H9 (cell line): Measurements from ENCODE around the gene JMJD1C. TPM values are rescaled to one million over a fixed set of nuclear protein-coding genes. Genes with fewer than 3 reads are reported as not detected.
A peak's percentile ranks its signal among the peaks of the same experiment; 100 is the strongest.

Experiments used
- DNase-seq: peaks from one replicate; pipeline ENCODE4 v3.0.0-alpha.2; 2017
- H2AFZ ChIP-seq: one replicate; pipeline ENCODE4 v1.6.1; 2013; ENCODE audit warnings: mild to moderate bottlenecking, low read length, control low read depth, moderate library complexity
- H2AK5ac ChIP-seq: 2 replicates; pipeline ENCODE4 v1.6.1; 2013; ENCODE audit warnings: low read length, control low read depth, mixed read lengths; ENCODE audit not compliant: insufficient read length
- H2BK120ac ChIP-seq: one replicate; pipeline ENCODE4 v1.6.1; 2013; ENCODE audit warnings: low read depth, mild to moderate bottlenecking, low read length, control low read depth, inconsistent platforms; ENCODE audit not compliant: poor library complexity, severe bottlenecking
- H2BK12ac ChIP-seq: 2 replicates; pipeline ENCODE4 v1.6.1; 2013; ENCODE audit warnings: low read length, control low read depth, mixed read lengths, low read depth; ENCODE audit not compliant: insufficient read length
- H2BK15ac ChIP-seq: 2 replicates; pipeline ENCODE4 v1.6.1; 2013; ENCODE audit warnings: low read depth, low read length, control low read depth
- H2BK20ac ChIP-seq: one replicate; pipeline ENCODE4 v1.6.1; 2013; ENCODE audit warnings: low read depth, mild to moderate bottlenecking, low read length, control low read depth, inconsistent platforms; ENCODE audit not compliant: poor library complexity, severe bottlenecking
- H2BK5ac ChIP-seq: 2 replicates; pipeline ENCODE4 v1.6.1; 2013; ENCODE audit warnings: low read length, control low read depth, mixed read lengths; ENCODE audit not compliant: insufficient read length
- H3K14ac ChIP-seq: 2 replicates; pipeline ENCODE4 v1.6.1; 2013; ENCODE audit warnings: low read length, control low read depth; ENCODE audit not compliant: insufficient read depth
- H3K18ac ChIP-seq: 2 replicates; pipeline ENCODE4 v1.6.1; 2013; ENCODE audit warnings: low read depth, mild to moderate bottlenecking, mixed read lengths, low read length, control low read depth; ENCODE audit not compliant: insufficient read length
- H3K23ac ChIP-seq: 2 replicates; pipeline ENCODE4 v1.6.1; 2013; ENCODE audit warnings: low read length, control low read depth, mixed read lengths, low read depth; ENCODE audit not compliant: insufficient read length
- H3K23me2 ChIP-seq: 2 replicates; pipeline ENCODE4 v1.6.1; 2013; ENCODE audit warnings: low read depth, mild to moderate bottlenecking, mixed read lengths, low read length, control low read depth; ENCODE audit not compliant: insufficient read length, poor library complexity, severe bottlenecking
- H3K27ac ChIP-seq: 2 replicates; pipeline ENCODE4 v1.5.1; 2013; ENCODE audit warnings: low read length, control low read depth, mixed read lengths, low read depth; ENCODE audit not compliant: insufficient read length
- H3K27me3 ChIP-seq: 2 replicates; pipeline ENCODE4 v1.6.1; 2013; ENCODE audit warnings: low read length, control low read depth, inconsistent platforms; ENCODE audit not compliant: insufficient read depth
- H3K4ac ChIP-seq: 2 replicates; pipeline ENCODE4 v1.6.1; 2013; ENCODE audit warnings: low read depth, mild to moderate bottlenecking, control low read depth, inconsistent platforms, low read length, moderate library complexity
- H3K4me1 ChIP-seq: 2 replicates; pipeline ENCODE4 v1.6.1; 2013; ENCODE audit warnings: low read length, control low read depth, inconsistent platforms; ENCODE audit not compliant: insufficient read depth
- H3K4me2 ChIP-seq: 2 replicates; pipeline ENCODE4 v1.6.1; 2013; ENCODE audit warnings: low read length, control low read depth, mixed read lengths; ENCODE audit not compliant: insufficient read length, insufficient read depth
- H3K56ac ChIP-seq: 2 replicates; pipeline ENCODE4 v1.6.1; 2013; ENCODE audit warnings: low read depth, mild to moderate bottlenecking, mixed read lengths, low read length, control low read depth; ENCODE audit not compliant: insufficient read length
- H3K79me1 ChIP-seq: 2 replicates; pipeline ENCODE4 v1.6.1; 2013; ENCODE audit warnings: low read depth, mild to moderate bottlenecking, moderate library complexity, low read length, control low read depth, inconsistent platforms; ENCODE audit not compliant: insufficient read depth, poor library complexity, severe bottlenecking
- H3K79me2 ChIP-seq: 2 replicates; pipeline ENCODE4 v1.6.1; 2013; ENCODE audit warnings: low read length, control low read depth, inconsistent platforms; ENCODE audit not compliant: insufficient read depth
- H3K9ac ChIP-seq: 2 replicates; pipeline ENCODE4 v1.6.1; 2013; ENCODE audit warnings: low read length, control low read depth, mixed read lengths; ENCODE audit not compliant: insufficient read length; ENCODE audit errors: extremely low read depth
- H3K9me3 ChIP-seq: one replicate; pipeline ENCODE4 v1.6.1; 2013; ENCODE audit warnings: low read depth, low read length, inconsistent platforms; ENCODE audit not compliant: control insufficient read depth
- H3T11ph ChIP-seq: one replicate; pipeline ENCODE4 v1.6.1; 2013; ENCODE audit warnings: mild to moderate bottlenecking, low read length, control low read depth, inconsistent platforms
- H4K20me1 ChIP-seq: one replicate; pipeline ENCODE4 v1.6.1; 2013; ENCODE audit not compliant: control insufficient read depth, insufficient read length, insufficient read depth
- H4K5ac ChIP-seq: 2 replicates; pipeline ENCODE4 v1.6.1; 2013; ENCODE audit warnings: low read depth, mild to moderate bottlenecking, mixed read lengths, low read length, control low read depth; ENCODE audit not compliant: insufficient read length
- H4K8ac ChIP-seq: replicated peaks from 2 replicates; pipeline ENCODE4 v1.6.1; 2013; ENCODE audit warnings: low read length, control low read depth, mixed read lengths, low read depth; ENCODE audit not compliant: insufficient read length
- H4K91ac ChIP-seq: 2 replicates; pipeline ENCODE4 v1.6.1; 2013; ENCODE audit warnings: low read depth, mild to moderate bottlenecking, moderate library complexity, mixed read lengths, low read length, control low read depth; ENCODE audit not compliant: insufficient read length
- H3K27ac Mint-ChIP-seq, 3 experiments: 2 replicates in 2 of 3; 3 replicates in 1 of 3; pipeline ENCODE4 v1.8.0; 2020 to 2021; ENCODE audit warnings: mixed read lengths in 3 of 3, mild to moderate bottlenecking in 1 of 3, moderate library complexity in 1 of 3
- H3K27me3 Mint-ChIP-seq: 2 replicates; pipeline ENCODE4 v1.8.0; 2021; ENCODE audit warnings: low read depth, mild to moderate bottlenecking, moderate library complexity, mixed read lengths
- H3K36me3 Mint-ChIP-seq, 3 experiments: 2 replicates in 2 of 3; 3 replicates in 1 of 3; pipeline ENCODE4 v1.8.0; 2020 to 2021; ENCODE audit warnings: low read depth in 3 of 3, mixed read lengths in 3 of 3; ENCODE audit not compliant: insufficient read depth in 1 of 3
- H3K4me1 Mint-ChIP-seq, 2 experiments: 2 replicates each; pipeline ENCODE4 v1.8.0; 2020; ENCODE audit warnings: mixed read lengths in 2 of 2
- H3K4me3 Mint-ChIP-seq, 2 experiments: 2 replicates in 1 of 2; 3 replicates in 1 of 2; pipeline ENCODE4 v1.8.0; 2020 to 2021; ENCODE audit warnings: mild to moderate bottlenecking in 2 of 2, mixed read lengths in 2 of 2, moderate library complexity in 1 of 2
- H3K9me3 Mint-ChIP-seq, 2 experiments: 2 replicates in 1 of 2; 3 replicates in 1 of 2; pipeline ENCODE4 v1.8.0; 2020; ENCODE audit warnings: mild to moderate bottlenecking in 2 of 2, mixed read lengths in 2 of 2, moderate library complexity in 1 of 2
- WGBS: extraction: QIAGEN DNeasy Blood & Tissue Kit; methylation state at CpG from one replicate; pipeline ENCODE4 v1.1.7; 2013; ENCODE audit warnings: missing lambda C conversion rate, low lambda C conversion rate, mixed read lengths; ENCODE audit not compliant: insufficient read length; ENCODE audit errors: extremely low coverage; 5-methylcytosine and 5-hydroxymethylcytosine counted together
- total RNA-seq: library from RNA; stranded (reverse); gene quantifications from 2 replicates; pipeline ENCODE4 v1.2.1, GENCODE V29; 2021
- TF ChIP-seq, protein P1 (sequence below): fragments of 200-600 bp; sonication (generic); conservative IDR thresholded peaks from 3 replicates; pipeline ENCODE4 v1.8.0; 2021; ENCODE audit warnings: antibody characterized with exemption, mild to moderate bottlenecking

JMJD1C gene
- total RNA-seq, 1 experiment from 2014 or later: 200 TPM

GRCh38 chr10:63253040-63253439 is 212.7 kb downstream of the JMJD1C start:
- Histone ChIP-seq H3K79me2 (peaks cover 87% of the 10 kb centered on the region), H4K20me1 (no peaks in the 10 kb centered on the region), H3K4me2 (no peak overlapping the region), H3K9ac (no peak overlapping the region), H2AK5ac (no peak overlapping the region), H3K79me1 (no peaks in the 10 kb centered on the region), H2BK15ac (no peak overlapping the region), H3T11ph (no peak overlapping the region), H4K8ac (no peak overlapping the region), H3K14ac (no peak overlapping the region), H2BK20ac (no peak overlapping the region), H2AFZ (no peak overlapping the region), H3K9me3 (no peaks in the 10 kb centered on the region), H3K56ac (no peak overlapping the region), H3K27ac (no peak overlapping the region), H4K5ac (no peak overlapping the region), H2BK12ac (no peak overlapping the region), H3K23ac (no peak overlapping the region), H3K4me1 (no peaks in the 10 kb centered on the region; the same call in 1 of the 2 replicates), H3K27me3 (no peaks in the 10 kb centered on the region), H3K23me2 (no peaks in the 10 kb centered on the region), H3K4ac (no peak overlapping the region), H4K91ac (no peak overlapping the region), H2BK120ac (no peak overlapping the region), H2BK5ac (no peak overlapping the region), H3K18ac (no peak overlapping the region)
- WGBS: no CpG with 5 or more reads among the region's 4 CpGs
- no peak for DNase-seq
- H3K27ac Mint-ChIP-seq: peak overlapping the region in 2 of 3 experiments; percentile 30 to 85; a peak in 3 of 7 replicates
- no peaks in the 10 kb centered on the region for H3K27me3 Mint-ChIP-seq
- TF ChIP-seq, protein P1, sequence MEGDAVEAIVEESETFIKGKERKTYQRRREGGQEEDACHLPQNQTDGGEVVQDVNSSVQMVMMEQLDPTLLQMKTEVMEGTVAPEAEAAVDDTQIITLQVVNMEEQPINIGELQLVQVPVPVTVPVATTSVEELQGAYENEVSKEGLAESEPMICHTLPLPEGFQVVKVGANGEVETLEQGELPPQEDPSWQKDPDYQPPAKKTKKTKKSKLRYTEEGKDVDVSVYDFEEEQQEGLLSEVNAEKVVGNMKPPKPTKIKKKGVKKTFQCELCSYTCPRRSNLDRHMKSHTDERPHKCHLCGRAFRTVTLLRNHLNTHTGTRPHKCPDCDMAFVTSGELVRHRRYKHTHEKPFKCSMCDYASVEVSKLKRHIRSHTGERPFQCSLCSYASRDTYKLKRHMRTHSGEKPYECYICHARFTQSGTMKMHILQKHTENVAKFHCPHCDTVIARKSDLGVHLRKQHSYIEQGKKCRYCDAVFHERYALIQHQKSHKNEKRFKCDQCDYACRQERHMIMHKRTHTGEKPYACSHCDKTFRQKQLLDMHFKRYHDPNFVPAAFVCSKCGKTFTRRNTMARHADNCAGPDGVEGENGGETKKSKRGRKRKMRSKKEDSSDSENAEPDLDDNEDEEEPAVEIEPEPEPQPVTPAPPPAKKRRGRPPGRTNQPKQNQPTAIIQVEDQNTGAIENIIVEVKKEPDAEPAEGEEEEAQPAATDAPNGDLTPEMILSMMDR: no peak
- H3K4me1 Mint-ChIP-seq: peaks cover 40% of the 10 kb centered on the region in 2 experiments
- H3K4me3 Mint-ChIP-seq: peak overlapping the region in 1 of 2 experiments; percentile 7; a peak in 1 of 5 replicates
- peaks cover 25 to 46% (median 38%) of the 10 kb centered on the region in 3 experiments; a peak in 6 of 7 replicates for H3K36me3 Mint-ChIP-seq
- no peaks in the 10 kb centered on the region for H3K9me3 Mint-ChIP-seq
